NOMO-1 (cell line): ENCODE results near the gene CIB2.
"Not testable (repeated sequence)": the region's sequence is repeated elsewhere in the genome, so short reads cannot be mapped to it uniquely, and the experiment has no call there.

Source experiments
- DNase-seq, 2 experiments: peaks; one replicate each; lab custom pipeline; 2025; ENCODE audit not compliant: unreplicated experiment in 2 of 2; lab: John Stamatoyannopoulos, UW

Gene CIB2

DNA sequence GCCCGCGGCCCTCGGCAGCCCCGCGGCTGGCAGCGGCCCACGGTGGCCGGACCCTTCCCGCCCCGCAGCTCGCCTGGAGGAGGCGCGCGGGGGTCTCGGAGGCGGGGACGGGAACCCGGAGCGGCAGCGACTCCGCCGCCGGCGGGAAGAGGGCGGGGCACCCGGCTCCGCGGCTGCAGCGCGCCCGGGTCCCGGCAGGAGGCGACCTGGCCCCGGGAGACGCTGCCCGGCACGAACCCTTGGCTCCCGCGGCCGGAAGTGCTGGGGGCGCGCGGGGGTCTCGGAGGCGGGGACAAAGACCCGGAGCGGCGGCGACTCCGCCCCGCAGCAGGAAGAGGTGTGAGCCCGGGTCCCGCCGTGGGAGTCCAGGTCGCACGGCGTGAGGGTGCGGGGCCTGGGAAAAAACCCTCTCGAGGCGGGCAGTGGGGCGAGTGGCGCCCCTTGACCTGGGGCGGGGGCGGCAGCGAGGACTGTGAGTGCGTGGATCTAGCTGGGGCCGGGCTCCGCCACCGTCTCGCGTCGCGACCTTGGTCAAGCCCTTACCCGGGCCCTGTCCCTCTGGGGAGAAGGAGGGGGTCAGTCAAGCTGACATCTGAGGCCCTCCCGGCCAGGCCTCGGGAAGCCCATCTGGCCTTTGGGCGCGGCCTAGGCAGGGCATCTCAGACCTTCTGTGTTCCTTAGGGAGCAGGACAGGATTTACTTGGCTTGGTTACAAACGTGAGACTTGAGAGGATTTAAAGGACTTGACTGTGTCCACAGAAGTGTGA lies at the start of gene CIB2:
CIB2 (minus strand) TSS at position 151 of the 767 bp plus-strand sequence. CDS start 230 bp downstream, outside the sequence.
- DNase-seq: peak; percentile 54 to 79

GRCh38 chr15:78179906-78180305 lies 48.7 kb upstream of the CIB2 start:
- DNase-seq: no peak

DNA sequence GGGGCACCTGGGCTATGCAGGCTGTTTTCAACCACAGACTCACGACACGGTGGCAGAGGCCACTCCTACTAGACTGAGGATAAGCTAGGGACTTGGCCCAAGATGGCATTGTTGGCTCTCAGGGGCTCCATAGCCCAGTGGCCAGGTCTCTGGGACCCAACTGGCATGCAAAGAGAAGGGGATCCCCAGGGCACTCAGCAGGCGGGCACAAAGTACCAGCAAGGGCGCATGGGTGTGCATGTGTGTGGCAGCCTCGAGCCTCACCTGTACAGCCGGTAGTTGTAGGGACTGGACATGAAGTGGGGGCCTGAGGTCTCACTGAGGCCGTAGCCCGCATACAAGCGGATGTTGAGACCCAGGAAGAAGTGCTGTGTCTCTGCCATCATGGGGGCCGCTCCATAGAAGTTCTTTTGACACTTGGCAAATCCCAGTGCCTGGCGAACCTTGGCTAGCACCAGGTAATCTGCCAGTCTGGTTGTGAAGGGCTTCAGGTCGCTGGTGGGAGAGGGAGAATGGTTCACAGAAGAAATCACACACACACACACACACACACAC lies 48.1 kb upstream of the CIB2 start:
- DNase-seq: no peak

DNA sequence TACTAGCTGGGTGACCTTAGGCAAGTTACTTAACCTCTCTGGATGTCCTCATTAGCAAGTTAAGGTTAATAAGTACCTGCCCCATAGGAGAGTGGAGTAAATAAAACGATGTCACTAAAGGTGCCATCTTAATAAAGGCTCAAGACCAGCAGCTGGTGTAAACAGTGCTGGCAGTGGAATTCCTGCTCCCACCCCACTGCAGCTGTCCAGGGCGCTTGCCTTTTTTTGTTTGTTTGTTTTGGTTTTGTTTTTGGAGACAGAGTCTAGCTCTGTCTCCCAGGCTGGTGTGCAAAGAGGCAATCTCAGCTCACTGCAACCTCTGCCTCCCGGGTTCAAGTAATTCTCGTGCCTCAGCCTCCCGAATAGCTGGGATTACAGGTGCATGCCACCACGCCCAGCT lies 46.8 kb upstream of the CIB2 start:
- no peak for DNase-seq

- peak in 1 of 2 experiments; percentile 6 for DNase-seq
Observed at GRCh38 chr15:78177447-78177873, 46.2 kb upstream of the CIB2 start.

GRCh38 chr15:78175330-78175729 lies 44.1 kb upstream of the CIB2 start:
- DNase-seq: no peak

- no peak for DNase-seq
Observed at GRCh38 chr15:78174401-78174800, 43.2 kb upstream of the CIB2 start.

GRCh38 chr15:78171864-78172472 lies 40.7 kb upstream of the CIB2 start:
- no peak for DNase-seq

- DNase-seq: peak; percentile 75 to 94
Observed at GRCh38 chr15:78170848-78171773, 39.9 kb upstream of the CIB2 start.

GRCh38 chr15:78168608-78169007 lies 37.4 kb upstream of the CIB2 start:
- DNase-seq: peak in 1 of 2 experiments; percentile 16

GRCh38 chr15:78167227-78167888 lies 36.1 kb upstream of the CIB2 start:
- no peak for DNase-seq

DNA sequence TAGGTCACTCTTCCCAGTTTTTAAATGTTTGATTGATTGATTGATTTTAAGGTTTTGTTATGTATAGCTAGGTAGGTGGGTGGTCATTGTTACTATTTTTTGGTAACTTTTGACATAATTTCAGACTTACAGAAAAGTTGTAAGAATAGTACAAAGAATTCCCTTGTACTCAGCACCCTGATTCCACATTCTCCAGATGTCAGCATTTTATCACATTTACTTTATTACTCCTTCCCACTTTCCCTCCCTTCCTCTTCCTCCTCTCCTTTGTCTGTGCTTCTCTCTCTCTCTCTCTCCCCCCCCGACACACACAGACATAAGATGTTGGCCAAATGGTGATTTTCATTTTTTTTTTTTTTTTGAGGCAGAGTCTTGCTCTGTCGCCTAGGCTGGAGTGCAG lies 32.8 kb upstream of the CIB2 start:
- DNase-seq: no peak

GRCh38 chr15:78162038-78162437 lies 30.8 kb upstream of the CIB2 start:
- DNase-seq: no peak

GRCh38 chr15:78159395-78159794 lies 28.1 kb upstream of the CIB2 start:
- DNase-seq: no peak

DNA sequence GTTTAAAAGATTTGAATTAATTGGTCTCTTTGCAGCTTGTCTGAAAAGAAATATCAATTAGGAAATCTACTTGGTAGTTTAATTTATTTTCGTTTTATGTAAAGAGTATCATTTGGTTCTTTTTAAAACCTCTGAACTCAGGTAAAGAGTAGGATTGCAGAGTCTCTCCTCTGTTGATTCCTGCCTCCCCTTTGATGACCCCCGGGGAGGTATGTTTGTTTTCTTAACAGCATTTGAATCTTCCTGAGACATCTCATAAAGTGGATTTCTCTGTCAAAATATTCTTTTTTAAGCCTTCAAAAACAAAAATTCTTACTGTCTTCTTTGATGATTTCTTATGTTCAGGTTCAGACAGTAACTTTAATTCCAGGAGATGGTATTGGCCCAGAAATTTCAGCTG lies 26.0 kb upstream of the CIB2 start:
- no peak for DNase-seq

- peak in 1 of 2 experiments; percentile 5 for DNase-seq
Observed at GRCh38 chr15:78156653-78157052, 25.4 kb upstream of the CIB2 start.

DNA sequence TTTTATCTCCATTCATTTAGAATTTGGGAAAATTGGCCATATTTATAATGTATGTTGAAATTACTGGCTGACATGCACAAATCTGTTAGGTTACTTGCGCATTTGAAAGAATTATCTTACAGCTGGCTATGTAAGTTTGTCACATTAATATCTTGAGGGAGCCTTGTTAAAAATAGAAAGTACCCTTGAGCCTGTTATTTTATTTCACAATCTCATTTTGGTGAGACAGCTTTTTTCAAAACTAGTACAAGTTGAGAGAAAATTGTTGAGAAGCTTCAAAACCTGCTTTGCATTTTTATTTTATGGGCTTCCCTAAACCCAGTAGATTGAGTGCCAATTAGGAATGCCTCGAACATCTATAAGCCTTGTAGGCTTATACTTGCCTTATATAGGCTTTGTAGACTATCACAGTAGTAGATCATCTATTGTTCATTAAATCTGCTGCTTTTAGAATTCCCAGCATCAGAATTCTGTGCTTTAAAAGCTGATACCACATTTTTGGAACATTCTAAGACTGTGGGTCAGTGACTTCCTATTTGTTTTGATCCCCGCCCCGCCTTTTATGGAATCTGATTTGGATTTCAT lies 24.2 kb upstream of the CIB2 start:
- DNase-seq: peak in 1 of 2 experiments; percentile 34

DNA sequence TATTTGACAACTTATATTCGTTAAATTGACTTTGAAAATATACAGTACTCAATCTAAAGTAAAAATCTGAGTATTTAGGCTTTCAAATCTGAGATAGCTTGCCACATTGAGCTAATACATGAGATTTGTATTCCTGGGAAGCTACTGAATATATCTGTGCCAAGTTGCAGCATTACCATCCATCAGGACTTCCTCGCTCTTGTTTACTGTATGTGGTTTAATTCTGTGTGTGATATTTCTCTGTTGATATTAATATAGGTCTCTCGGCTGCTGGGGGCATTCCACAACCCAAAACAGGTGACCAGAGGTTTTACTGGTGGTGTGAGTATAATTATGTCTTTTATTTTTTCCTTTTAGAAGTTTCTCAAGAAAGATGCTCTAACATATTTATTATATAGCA lies 23.7 kb upstream of the CIB2 start:
- no peak for DNase-seq

DNA sequence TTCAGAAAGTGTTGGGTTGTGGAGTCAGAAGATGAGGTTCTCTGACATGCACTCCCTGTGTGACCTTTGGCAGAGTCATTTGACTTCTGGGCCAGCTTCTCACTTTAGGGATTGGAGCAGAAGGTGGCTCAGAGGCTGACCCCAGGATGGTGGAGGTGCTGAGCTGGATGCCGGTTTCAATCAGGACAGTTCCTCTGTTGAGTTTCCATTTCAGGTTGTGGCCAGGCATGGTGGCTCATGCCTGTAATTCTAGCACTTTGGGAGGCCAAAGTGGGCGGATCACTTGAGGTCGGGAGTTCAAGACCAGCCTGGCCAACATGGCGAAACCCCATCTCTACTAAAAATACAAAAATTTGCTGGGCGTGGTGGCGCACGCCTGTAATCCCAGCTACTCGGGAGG lies 19.8 kb upstream of the CIB2 start:
- not testable (repeated sequence) for DNase-seq
